HG03095 (cell line): ENCODE data around the gene ALDH3B1.
"Not testable (repeated sequence)": the region's sequence is repeated elsewhere in the genome, so short reads cannot be mapped to it uniquely, and the experiment has no call there.

Experiments
- ATAC-seq: cut with Tn5 transposase; IDR thresholded peaks from one replicate; pipeline ENCODE4 v1.9.1; 2021; ENCODE audit warnings: moderate library complexity; ENCODE audit not compliant: unreplicated experiment

The ALDH3B1 gene

GRCh38 chr11:68010090-68011041 is at the start of gene ALDH3B1:
ALDH3B1 (plus strand) TSS chr11:68010327; CDS start chr11:68015298, 4,971 bp downstream.
- no peak for ATAC-seq

- not testable (repeated sequence) for ATAC-seq
Measured at GRCh38 chr11:67963217-67963616, 46.9 kb upstream of the ALDH3B1 start.

GRCh38 chr11:67963879-67964278 is 46.2 kb upstream of the ALDH3B1 start:
- not testable (repeated sequence) for ATAC-seq

- ATAC-seq: not testable (repeated sequence)
Measured at GRCh38 chr11:67964746-67965145, 45.4 kb upstream of the ALDH3B1 start.

- ATAC-seq: not testable (repeated sequence)
Measured at GRCh38 chr11:67965830-67966348, 44.2 kb upstream of the ALDH3B1 start.

- not testable (repeated sequence) for ATAC-seq
Measured at GRCh38 chr11:67974746-67975145, 35.4 kb upstream of the ALDH3B1 start.

- not testable (repeated sequence) for ATAC-seq
Measured at GRCh38 chr11:67978766-67979418, 31.2 kb upstream of the ALDH3B1 start.

- ATAC-seq: not testable (repeated sequence)
Measured at GRCh38 chr11:67981226-67981625, 28.9 kb upstream of the ALDH3B1 start.

GRCh38 chr11:67982255-67982857 is 27.8 kb upstream of the ALDH3B1 start:
- ATAC-seq: not testable (repeated sequence)

GRCh38 chr11:67983951-67984350 is 26.2 kb upstream of the ALDH3B1 start:
- ATAC-seq: no peak

GRCh38 chr11:67985302-67985701 is 24.8 kb upstream of the ALDH3B1 start:
- not testable (repeated sequence) for ATAC-seq

- ATAC-seq: not testable (repeated sequence)
Measured at GRCh38 chr11:67990546-67991346, 19.4 kb upstream of the ALDH3B1 start.

GRCh38 chr11:67991347-67992121 is 18.6 kb upstream of the ALDH3B1 start:
- ATAC-seq: not testable (repeated sequence)

- not testable (repeated sequence) for ATAC-seq
Measured at GRCh38 chr11:67993821-67994220, 16.3 kb upstream of the ALDH3B1 start.

GRCh38 chr11:67994387-67994786 is 15.7 kb upstream of the ALDH3B1 start:
- ATAC-seq: not testable (repeated sequence)

GRCh38 chr11:67995129-67995528 is 15.0 kb upstream of the ALDH3B1 start:
- ATAC-seq: not testable (repeated sequence)

GRCh38 chr11:67995579-67995978 is 14.5 kb upstream of the ALDH3B1 start:
- ATAC-seq: not testable (repeated sequence)

- no peak for ATAC-seq
Measured at GRCh38 chr11:67996051-67996450, 14.1 kb upstream of the ALDH3B1 start.
